ENCODE data around the gene REPIN1. TPM values are rescaled to one million over a fixed set of nuclear protein-coding genes. Genes with fewer than 3 reads are reported as not detected.
A peak's percentile ranks its signal among the peaks of the same experiment; 100 is the strongest.

REPIN1 gene
- total RNA-seq, 4 donors from 2014 or later = 40.6 to 55.7 (median 49.3) TPM

DNA sequence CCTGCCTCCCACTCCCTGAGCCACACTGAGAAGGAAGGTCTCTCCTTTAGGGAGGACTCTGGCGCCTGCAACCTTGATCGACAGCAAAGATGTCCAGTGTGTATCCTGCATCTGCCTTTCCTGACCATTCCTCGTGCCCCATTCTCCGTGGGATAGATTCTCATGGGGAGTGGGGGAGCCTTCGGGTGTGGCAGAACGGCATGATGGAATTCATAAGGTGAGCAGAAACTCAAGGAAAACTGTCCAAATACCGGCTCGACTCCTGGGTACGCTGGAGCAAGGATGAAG, 26.6 kb upstream of the REPIN1 start:
- DNase-seq (ENCODE audit: low spot score) = no peak
- no peak for TF ChIP-seq CTCF (IDR thresholded peaks at IDR 0.05)
- peak; percentile 39 for ATAC-seq (ENCODE audit: low FRiP score)

GRCh38 chr7:150343225-150343624, 25.4 kb upstream of the REPIN1 start:
- ATAC-seq (ENCODE audit: low FRiP score) (no peak), DNase-seq (ENCODE audit: low spot score) (no peak)
- TF ChIP-seq CTCF (IDR thresholded peaks at IDR 0.05) = no peak

GRCh38 chr7:150344299-150344698, 24.3 kb upstream of the REPIN1 start:
- DNase-seq (ENCODE audit: low spot score) (no peak), ATAC-seq (ENCODE audit: low FRiP score) (no peak)
- no peak for TF ChIP-seq CTCF (IDR thresholded peaks at IDR 0.05)

DNA sequence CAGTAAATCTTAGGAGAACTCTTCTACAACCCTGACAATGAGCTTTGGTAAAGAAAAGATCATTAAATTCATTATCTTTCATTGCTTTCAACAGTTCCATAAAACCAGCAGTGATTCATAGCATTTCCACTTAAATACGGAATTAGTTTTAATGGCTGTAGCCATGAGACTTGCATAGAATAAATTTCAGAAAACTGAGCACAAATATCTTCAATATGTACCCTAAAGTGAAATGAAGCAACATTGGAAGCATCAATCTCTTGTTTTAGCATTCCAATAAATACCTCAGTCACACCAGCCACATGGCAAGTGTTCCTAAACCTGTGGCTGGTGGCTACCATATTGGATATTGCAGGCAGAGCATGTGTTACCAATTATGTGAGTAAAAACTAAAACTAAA, 23.6 kb upstream of the REPIN1 start:
- no peak for ATAC-seq (ENCODE audit: low FRiP score)
- no peak for TF ChIP-seq CTCF (IDR thresholded peaks at IDR 0.05)

DNA sequence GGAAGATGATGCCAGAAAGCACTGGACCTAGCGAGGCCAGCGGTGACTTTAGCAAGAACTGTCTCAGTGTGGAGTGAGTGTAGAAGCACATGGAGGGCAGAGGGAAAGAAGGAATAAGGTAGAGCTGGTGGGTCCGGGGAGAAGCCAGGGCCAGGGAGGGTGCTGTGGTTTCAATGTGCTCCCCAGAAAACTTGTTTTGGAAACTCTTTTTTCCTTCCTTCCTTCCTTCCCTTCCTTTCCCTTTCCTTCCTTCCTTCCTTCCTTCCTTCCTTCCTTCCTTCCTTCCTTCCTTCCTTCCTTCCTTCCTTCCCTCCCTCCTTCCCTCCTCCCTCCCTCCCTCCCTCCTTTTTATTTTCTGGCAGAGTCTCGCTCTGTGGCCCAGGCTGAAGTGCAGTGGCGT, 21.7 kb upstream of the REPIN1 start:
- no peak for TF ChIP-seq CTCF (IDR thresholded peaks at IDR 0.05)
- DNase-seq (ENCODE audit: low spot score) (no peak), ATAC-seq (ENCODE audit: low FRiP score) (no peak)

More for the DNA sequence above, 23.6 kb upstream of the REPIN1 start:
- DNase-seq (ENCODE audit: low spot score) = no peak

DNA sequence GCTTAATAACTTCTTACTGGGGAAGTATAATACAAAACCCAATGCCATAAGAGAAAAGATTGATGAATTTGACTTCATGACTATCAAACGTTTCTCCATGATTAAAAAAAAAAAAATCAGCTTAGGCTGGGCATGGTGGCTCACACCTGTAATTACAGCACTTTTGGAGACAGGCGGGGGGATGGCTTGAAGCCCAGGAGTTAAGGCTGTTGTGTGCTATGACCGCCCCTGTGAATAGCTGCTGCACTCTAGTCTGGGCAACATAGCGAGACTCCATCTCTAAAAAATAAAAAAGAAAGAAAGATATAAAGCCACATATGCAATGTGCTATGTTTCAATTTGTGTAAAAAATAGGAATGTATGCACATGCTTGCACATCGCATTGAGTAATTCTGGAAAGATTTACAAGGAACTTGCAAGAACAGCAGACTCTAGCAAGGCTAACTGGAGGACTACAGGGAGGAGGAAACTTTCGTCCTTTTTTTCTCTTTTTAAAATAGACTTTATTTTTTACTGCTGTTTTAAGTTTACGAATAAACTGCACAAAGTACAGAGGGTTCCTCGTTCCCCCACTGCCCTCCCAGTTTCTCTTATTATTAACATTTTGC, 16.9 kb upstream of the REPIN1 start:
- ATAC-seq (ENCODE audit: low FRiP score) (no peak), DNase-seq (ENCODE audit: low spot score) (no peak)
- no peak for TF ChIP-seq CTCF (IDR thresholded peaks at IDR 0.05)

- DNase-seq (ENCODE audit: low spot score) (no peak), ATAC-seq (ENCODE audit: low FRiP score) (no peak)
- TF ChIP-seq CTCF (IDR thresholded peaks at IDR 0.05) = no peak
Observed at GRCh38 chr7:150355666-150356059, 13.0 kb upstream of the REPIN1 start.
